ENCODE measurements around the gene DNAJB4. TPM values are rescaled to one million over a fixed set of nuclear protein-coding genes. Genes with fewer than 3 reads are reported as not detected.
"Not testable (repeated sequence)": the region's sequence is repeated elsewhere in the genome, so short reads cannot be mapped to it uniquely, and the experiment has no call there.

The DNAJB4 gene
- total and polyA plus RNA-seq, 7 donors: 34.9 to 209 (median 107) TPM

GRCh38 chr1:77991638-77992037, 13.1 kb upstream of the DNAJB4 start:
- peaks cover 0 to 13% of the 10 kb centered on the region in 2 donors for H3K36me3 ChIP-seq (ENCODE audit: insufficient read depth in 1 of 2, low read depth in 1 of 2)
- no peaks in the 10 kb centered on the region for H3K27me3 ChIP-seq (ENCODE audit: insufficient read depth in 3 of 3, low read length in 2 of 3)
- ATAC-seq (no peak), DNase-seq (no peak)
- intact Hi-C loops (cut with DNase I): no loop called here
- H3K4me1 ChIP-seq: peaks cover 11% of the 10 kb centered on the region
- H3K9me3 ChIP-seq: no peaks in the 10 kb centered on the region
- H3K4me3 ChIP-seq: no peak overlapping the region
- TF ChIP-seq CTCF (IDR thresholded peaks at IDR 0.05): no peak
- H3K27ac ChIP-seq: no peak overlapping the region

- no peak for TF ChIP-seq CTCF (IDR thresholded peaks at IDR 0.05)
- WGBS, 3 donors: 91 to 92% (median 92%) methylated on average over 3 of the region's 3 CpGs
- Histone ChIP-seq H3K36me3 (ENCODE audit: insufficient read depth in 1 of 2, low read depth in 1 of 2) (peaks cover 0 to 13% of the 10 kb centered on the region in 2 donors), H3K9me3 (no peaks in the 10 kb centered on the region), H3K27ac (no peak overlapping the region), H3K27me3 (ENCODE audit: insufficient read depth in 3 of 3, low read length in 2 of 3) (no peaks in the 10 kb centered on the region), H3K4me3 (no peak overlapping the region), H3K4me1 (no peaks in the 10 kb centered on the region)
- ATAC-seq: no peak
- intact Hi-C loops (cut with DNase I): no loop called here
- DNase-seq: no peak
These were observed 10.5 kb upstream of the DNAJB4 start for GRCh38 chr1:77994117-77994705.

- peaks cover 0 to 13% of the 10 kb centered on the region in 2 donors for H3K36me3 ChIP-seq (ENCODE audit: insufficient read depth in 1 of 2, low read depth in 1 of 2)
- no peak overlapping the region for H3K27ac ChIP-seq
- H3K4me1 ChIP-seq: no peaks in the 10 kb centered on the region
- no peaks in the 10 kb centered on the region for H3K9me3 ChIP-seq
- intact Hi-C loops (cut with DNase I): no loop called here
- TF ChIP-seq CTCF (IDR thresholded peaks at IDR 0.05): no peak
- H3K27me3 ChIP-seq (ENCODE audit: insufficient read depth in 3 of 3, low read length in 2 of 3): no peaks in the 10 kb centered on the region
- H3K4me3 ChIP-seq: no peak overlapping the region
- DNase-seq: no peak
- WGBS, 3 donors: 86 to 95% (median 87%) methylated on average over 5 of the region's 5 CpGs
- no peak for ATAC-seq
These were observed 8.0 kb upstream of the DNAJB4 start for GRCh38 chr1:77996734-77997133.

- H3K36me3 ChIP-seq (ENCODE audit: insufficient read depth in 1 of 2, low read depth in 1 of 2); H3K27me3 ChIP-seq (ENCODE audit: insufficient read depth in 3 of 3, low read length in 2 of 3); H3K9me3 ChIP-seq; DNase-seq; ATAC-seq; H3K4me3 ChIP-seq: not testable (repeated sequence)
- Histone ChIP-seq H3K27ac (peak overlapping the region; percentile 36), H3K4me1 (peaks cover 13% of the 10 kb centered on the region)
- intact Hi-C loops (cut with DNase I): loop anchor here in 1 of 2 donors (2.0 to 10.0 kb wide), 2 partner anchors 14 to 114 kb away; no protein-coding TSS in a partner anchor
- WGBS, 3 donors: 85 to 92% (median 89%) methylated on average over 11 of the region's 11 CpGs
These were observed 4.2 kb upstream of the DNAJB4 start for GRCh38 chr1:78000536-78000935.

- Histone ChIP-seq H3K27me3 (ENCODE audit: insufficient read depth in 3 of 3, low read length in 2 of 3) (no peaks in the 10 kb centered on the region), H3K4me1 (peaks cover 17% of the 10 kb centered on the region), H3K9me3 (no peaks in the 10 kb centered on the region), H3K36me3 (ENCODE audit: insufficient read depth in 1 of 2, low read depth in 1 of 2) (no peaks in the 10 kb centered on the region), H3K27ac (peak overlapping the region; percentile 95), H3K4me3 (peak overlapping the region; percentile 69)
- ATAC-seq (no peak), DNase-seq (no peak)
- WGBS, 3 donors: 6 to 38% (median 14%) methylated on average over 3 of the region's 3 CpGs
- intact Hi-C loops (cut with DNase I): loop anchor here in 1 of 2 donors (10.0 kb wide), 1 partner anchor 112 kb away; no protein-coding TSS in a partner anchor
- TF ChIP-seq CTCF (IDR thresholded peaks at IDR 0.05): no peak
These were observed 1.5 kb upstream of the DNAJB4 start for GRCh38 chr1:78003070-78003746.
